Thoracic aorta (tissue), 2 donors: ENCODE results near the gene ARMC9. TPM values are rescaled to one million over a fixed set of nuclear protein-coding genes. Genes with fewer than 3 reads are reported as not detected.
A peak's percentile ranks its signal among the peaks of the same experiment; 100 is the strongest.

ENCODE experiments used
- ATAC-seq: fragments of 150-250 bp; one replicate; pipeline ENCODE4 v1.8.0; 2017; ENCODE audit warnings: low read depth; ENCODE audit not compliant: insufficient number of reproducible peaks, low FRiP score
- DNase-seq: peaks from one replicate; pipeline ENCODE4 v3.0.0-alpha.2; 2020; ENCODE audit warnings: low spot score
- H3K27ac ChIP-seq, 2 donors: fragments of 200-600 bp; sonication (generic); 1 replicate in 1 of 2; 2 replicates in 1 of 2; pipeline ENCODE4 v1.5.1; 2016; ENCODE audit warnings: mild to moderate bottlenecking in 2 of 2, moderate library complexity in 2 of 2
- H3K27me3 ChIP-seq: fragments of 200-600 bp; sonication (generic); replicated peaks from 2 replicates; pipeline ENCODE4 v1.6.0; 2016; ENCODE audit warnings: mild to moderate bottlenecking; ENCODE audit not compliant: insufficient read depth
- H3K36me3 ChIP-seq: fragments of 200-600 bp; sonication (generic); one replicate; pipeline ENCODE4 v1.5.1; 2016
- H3K4me1 ChIP-seq, 2 donors: fragments of 200-600 bp; sonication (generic); 1 replicate in 1 of 2; 2 replicates in 1 of 2; pipeline versions ENCODE4 v1.5.1 to v1.6.0; 2016; ENCODE audit warnings: low read depth in 2 of 2, mild to moderate bottlenecking in 1 of 2; ENCODE audit not compliant: control insufficient read depth in 1 of 2
- H3K4me3 ChIP-seq: fragments of 200-600 bp; sonication (generic); 2 replicates; pipeline ENCODE4 v1.5.1; 2016; ENCODE audit warnings: mild to moderate bottlenecking
- H3K9me3 ChIP-seq: fragments of 200-600 bp; sonication (generic); 2 replicates; pipeline ENCODE4 v1.5.1; 2016
- total RNA-seq, 2 donors: library from RNA; depleted of rRNA; stranded (reverse); fragments of >200 nt; gene quantifications; one replicate each; pipeline versions ENCODE4 v1.1.0 to v1.2.3, GENCODE V29; 2016
- TF ChIP-seq, protein P1 (sequence below): fragments of 200-600 bp; sonication (generic); IDR thresholded peaks from one replicate; pipeline ENCODE4 v1.5.1; 2019; ENCODE audit warnings: antibody characterized with exemption

ARMC9 gene
- total RNA-seq, 2 donors from 2014 or later, result 68.5 to 103 TPM

DNA sequence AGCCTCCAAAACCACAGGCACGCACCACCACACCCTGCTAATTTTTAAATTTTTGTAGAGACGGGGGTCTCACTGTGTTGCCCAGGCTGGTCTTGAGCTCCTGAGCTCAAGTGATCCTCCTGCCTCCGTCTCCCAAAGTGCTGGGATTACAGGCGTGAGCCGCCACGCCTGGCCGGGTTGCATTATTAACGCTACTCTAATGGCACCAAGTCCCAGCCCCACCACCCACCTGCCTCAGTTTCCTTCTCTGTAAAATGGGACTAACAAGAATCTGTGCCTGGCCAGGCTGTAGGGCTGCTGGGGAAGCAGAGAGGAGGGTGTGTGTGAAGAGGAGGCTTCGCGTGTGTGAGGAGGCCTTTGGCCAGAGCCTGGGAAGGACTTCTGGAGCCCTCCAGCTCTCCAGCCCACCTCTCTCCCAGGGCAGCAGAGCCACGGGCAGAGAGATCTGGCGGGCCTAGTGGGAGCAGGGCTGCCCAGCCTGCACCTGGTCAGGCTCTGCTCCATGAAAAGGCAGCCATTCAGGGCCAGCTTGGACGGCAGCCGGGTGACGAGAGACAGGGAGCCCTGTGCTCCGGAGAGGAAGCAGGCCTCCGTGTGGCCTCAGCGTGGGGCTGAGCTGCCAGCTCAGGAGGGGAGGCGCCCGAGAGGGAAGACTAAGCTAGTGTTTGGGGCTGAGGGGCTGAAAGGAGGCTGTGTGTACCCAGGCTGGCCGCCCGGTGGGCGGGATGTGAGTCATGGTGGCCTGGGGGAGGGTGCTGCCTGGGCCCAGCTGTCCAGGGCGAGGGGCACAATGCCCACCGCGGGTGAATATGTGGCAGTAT lies 189.7 kb downstream of the ARMC9 start:
- no peaks in the 10 kb centered on the region for H3K36me3 ChIP-seq
- DNase-seq (no peak), ATAC-seq (peak; percentile 42)
- H3K4me3 ChIP-seq, result no peak overlapping the region
- H3K9me3 ChIP-seq, result no peaks in the 10 kb centered on the region
- TF ChIP-seq, protein P1, sequence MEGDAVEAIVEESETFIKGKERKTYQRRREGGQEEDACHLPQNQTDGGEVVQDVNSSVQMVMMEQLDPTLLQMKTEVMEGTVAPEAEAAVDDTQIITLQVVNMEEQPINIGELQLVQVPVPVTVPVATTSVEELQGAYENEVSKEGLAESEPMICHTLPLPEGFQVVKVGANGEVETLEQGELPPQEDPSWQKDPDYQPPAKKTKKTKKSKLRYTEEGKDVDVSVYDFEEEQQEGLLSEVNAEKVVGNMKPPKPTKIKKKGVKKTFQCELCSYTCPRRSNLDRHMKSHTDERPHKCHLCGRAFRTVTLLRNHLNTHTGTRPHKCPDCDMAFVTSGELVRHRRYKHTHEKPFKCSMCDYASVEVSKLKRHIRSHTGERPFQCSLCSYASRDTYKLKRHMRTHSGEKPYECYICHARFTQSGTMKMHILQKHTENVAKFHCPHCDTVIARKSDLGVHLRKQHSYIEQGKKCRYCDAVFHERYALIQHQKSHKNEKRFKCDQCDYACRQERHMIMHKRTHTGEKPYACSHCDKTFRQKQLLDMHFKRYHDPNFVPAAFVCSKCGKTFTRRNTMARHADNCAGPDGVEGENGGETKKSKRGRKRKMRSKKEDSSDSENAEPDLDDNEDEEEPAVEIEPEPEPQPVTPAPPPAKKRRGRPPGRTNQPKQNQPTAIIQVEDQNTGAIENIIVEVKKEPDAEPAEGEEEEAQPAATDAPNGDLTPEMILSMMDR, result peak; percentile 13
- H3K4me1 ChIP-seq, result peaks cover 5 to 12% of the 10 kb centered on the region in 2 donors
- H3K27me3 ChIP-seq, result no peaks in the 10 kb centered on the region
- H3K27ac ChIP-seq, result peak overlapping the region; percentile 67 to 69

DNA sequence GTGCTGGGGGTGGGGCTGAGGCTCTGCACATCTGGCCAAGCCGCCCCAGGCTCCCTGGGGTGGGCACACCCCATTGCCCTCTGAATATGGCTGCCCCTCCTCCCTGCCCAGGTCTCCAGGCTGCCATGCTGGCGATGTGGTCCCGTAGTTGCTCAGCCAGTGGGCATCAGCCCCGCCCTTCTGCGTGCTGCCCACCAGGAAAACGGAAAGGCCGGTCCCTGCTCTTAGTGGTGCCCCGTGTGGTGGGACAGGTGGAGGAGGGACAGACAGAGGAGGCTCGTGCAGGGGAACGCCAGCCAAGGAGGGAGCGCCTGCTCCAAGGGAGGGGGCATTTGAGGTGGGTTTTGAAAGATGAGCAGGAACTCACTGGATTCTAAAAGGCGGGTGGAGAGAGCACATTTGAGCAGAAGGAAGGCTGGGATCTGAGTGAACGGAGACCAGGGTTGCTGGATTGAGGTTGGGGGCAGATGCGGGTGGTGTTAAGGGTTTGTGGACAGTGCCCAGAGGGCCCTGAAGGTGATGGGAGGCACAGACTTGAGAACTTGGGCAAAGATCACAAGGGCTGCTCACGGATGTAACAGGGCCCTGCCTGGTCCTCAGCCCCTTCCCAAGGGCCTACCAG lies 190.4 kb downstream of the ARMC9 start:
- ATAC-seq (no peak), DNase-seq (no peak)
- Histone ChIP-seq H3K4me1 (peaks cover 5 to 13% of the 10 kb centered on the region in 2 donors), H3K27me3 (no peaks in the 10 kb centered on the region), H3K4me3 (no peak overlapping the region), H3K27ac (peak overlapping the region; percentile 67 to 69), H3K9me3 (no peaks in the 10 kb centered on the region), H3K36me3 (no peaks in the 10 kb centered on the region)
- TF ChIP-seq, protein P1, result no peak

DNA sequence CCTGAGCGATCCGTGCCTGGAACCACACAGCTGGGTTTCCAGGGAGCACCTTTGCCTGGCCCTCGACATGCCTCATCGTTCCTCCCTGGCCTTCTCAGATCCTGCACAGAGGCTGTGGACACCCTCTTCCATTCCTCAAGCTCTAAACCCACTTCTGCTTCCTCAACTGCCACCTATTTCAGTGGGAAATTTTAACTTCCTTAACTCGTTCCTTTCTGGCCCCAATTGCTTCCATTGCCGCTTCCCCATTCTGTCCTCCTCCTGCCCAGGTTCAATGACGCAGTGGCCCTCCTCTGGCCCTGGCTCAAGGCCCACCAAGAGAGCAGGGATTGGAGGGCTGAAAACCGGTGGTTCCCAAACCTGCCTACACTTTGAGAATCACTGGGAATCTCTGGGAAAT lies 192.2 kb downstream of the ARMC9 start:
- Histone ChIP-seq H3K27ac (no peak overlapping the region), H3K27me3 (no peaks in the 10 kb centered on the region), H3K9me3 (no peaks in the 10 kb centered on the region), H3K4me1 (peaks cover 8 to 29% of the 10 kb centered on the region in 2 donors), H3K4me3 (no peak overlapping the region), H3K36me3 (no peaks in the 10 kb centered on the region)
- TF ChIP-seq, protein P1, result no peak
- DNase-seq, result no peak
- no peak for ATAC-seq

DNA sequence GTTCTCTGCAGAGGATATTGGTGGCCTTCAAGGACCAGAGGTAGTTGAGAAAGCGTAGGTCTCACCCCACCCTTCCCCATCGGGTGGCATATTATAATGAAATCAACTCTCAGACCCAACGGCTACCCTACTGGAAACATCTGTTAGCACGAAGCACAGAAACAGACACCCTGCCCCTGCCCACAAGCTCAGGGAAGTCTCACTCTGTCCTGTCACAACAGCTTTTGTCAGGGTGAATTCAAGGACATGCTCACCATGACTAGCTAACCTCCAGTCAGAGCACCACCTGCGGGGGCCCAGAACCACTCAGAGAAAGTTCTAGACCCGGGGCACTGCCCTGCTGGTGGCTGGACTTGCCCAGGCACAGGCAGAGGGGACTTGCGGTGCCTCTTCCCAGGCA lies 193.6 kb downstream of the ARMC9 start:
- peaks cover 8 to 37% of the 10 kb centered on the region in 2 donors for H3K4me1 ChIP-seq
- no peak for DNase-seq
- TF ChIP-seq, protein P1, result no peak
- H3K27me3 ChIP-seq, result no peaks in the 10 kb centered on the region
- H3K36me3 ChIP-seq, result no peaks in the 10 kb centered on the region
- no peaks in the 10 kb centered on the region for H3K9me3 ChIP-seq
- ATAC-seq, result no peak
- H3K4me3 ChIP-seq, result no peak overlapping the region
- H3K27ac ChIP-seq, result no peak overlapping the region

DNA sequence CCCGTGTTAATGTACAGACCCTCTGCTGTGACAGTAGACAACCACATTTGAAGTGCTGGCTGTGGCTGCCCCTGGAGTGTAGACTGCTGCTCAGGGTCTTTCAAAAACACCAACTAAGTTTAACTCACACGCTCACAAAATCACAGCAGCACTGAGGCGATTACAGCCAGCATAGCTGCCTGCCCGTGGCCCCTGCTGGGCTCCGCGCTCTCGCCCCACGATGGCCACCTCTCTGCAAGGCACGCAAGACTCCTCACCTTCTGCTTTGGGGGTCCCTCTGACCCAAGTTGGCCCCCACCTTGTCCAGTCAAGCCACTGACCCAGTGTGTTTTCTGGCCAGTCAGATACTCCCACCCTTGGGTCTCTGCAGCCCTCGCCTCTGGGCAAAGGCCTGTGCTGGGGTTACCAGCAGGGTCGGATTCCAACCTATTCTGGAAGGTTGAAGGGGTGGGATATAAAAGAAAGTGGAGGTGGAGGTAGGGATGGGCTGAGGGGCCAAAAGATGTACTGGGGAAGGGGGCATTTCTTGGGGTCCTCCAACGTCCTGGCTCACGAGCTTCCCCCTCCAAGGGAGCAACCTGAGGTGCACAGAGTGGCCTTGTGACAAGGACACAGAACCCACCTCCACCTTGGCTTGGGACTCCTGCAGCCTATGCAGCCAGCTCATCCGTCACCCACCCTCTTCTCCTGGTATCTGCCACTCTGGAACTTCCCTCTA lies 194.2 kb downstream of the ARMC9 start:
- peak overlapping the region in 1 of 2 donors; percentile 8 for H3K27ac ChIP-seq
- H3K9me3 ChIP-seq, result no peaks in the 10 kb centered on the region
- TF ChIP-seq, protein P1, result no peak
- ATAC-seq, result no peak
- peaks cover 8 to 44% of the 10 kb centered on the region in 2 donors for H3K4me1 ChIP-seq
- no peak for DNase-seq
- no peaks in the 10 kb centered on the region for H3K27me3 ChIP-seq
- no peaks in the 10 kb centered on the region for H3K36me3 ChIP-seq
- H3K4me3 ChIP-seq, result no peak overlapping the region
